Measurements from ENCODE around the gene MEG3.

The MEG3 gene

GRCh38 chr14:100898465-100898864 is 72.5 kb downstream of the MEG3 start:
- no peak for DNase-seq (ENCODE audit: low spot score)

DNA sequence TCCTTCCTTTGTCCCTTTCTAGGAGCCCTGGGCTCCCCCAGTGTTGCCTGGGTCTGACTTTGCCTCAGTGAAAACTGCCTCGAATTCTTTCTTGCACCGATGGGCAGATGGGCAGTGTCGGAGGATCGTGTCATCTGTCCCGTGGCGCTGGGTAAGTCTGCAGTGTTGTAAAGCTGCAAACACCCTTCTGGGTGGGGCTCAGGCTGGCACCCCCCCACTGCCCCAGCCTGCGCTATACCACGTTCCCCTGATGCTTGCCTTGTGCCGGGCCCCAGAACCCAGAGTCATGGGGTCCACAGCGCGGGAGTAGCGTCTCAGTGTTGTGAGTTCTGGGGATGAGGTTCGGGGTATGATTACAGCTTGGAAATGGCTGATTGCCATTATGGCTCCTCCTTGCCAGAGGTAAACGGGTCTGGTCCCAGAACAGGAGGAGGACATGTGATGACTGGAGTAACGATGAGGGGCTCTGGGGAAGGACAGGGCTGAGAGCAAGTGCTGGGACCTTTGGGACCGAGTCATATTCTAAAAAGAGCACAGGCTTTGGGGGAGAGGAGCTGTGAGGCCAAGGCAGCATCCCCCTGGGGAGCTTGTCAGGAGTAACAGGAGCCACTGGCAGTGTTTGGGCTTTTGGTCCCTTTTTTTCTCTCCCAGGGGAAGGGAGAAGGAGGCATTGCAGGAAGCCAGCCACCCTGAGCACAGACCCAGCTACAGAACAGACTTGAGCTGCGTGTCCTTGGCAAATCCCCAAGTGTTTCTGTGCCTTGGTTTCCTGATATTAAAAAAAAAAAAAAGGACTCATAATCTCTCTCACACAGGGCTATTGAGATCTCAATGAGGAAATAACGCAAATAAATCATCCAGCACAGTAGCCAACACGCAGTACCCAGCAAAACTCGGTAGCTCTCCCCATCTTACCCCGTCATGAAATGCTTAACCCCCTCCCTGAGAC is 73.3 kb downstream of the MEG3 start:
- no peak for DNase-seq (ENCODE audit: low spot score)

- DNase-seq (ENCODE audit: low spot score) = no peak
Measured at GRCh38 chr14:100899884-100900771, 74.2 kb downstream of the MEG3 start.

DNA sequence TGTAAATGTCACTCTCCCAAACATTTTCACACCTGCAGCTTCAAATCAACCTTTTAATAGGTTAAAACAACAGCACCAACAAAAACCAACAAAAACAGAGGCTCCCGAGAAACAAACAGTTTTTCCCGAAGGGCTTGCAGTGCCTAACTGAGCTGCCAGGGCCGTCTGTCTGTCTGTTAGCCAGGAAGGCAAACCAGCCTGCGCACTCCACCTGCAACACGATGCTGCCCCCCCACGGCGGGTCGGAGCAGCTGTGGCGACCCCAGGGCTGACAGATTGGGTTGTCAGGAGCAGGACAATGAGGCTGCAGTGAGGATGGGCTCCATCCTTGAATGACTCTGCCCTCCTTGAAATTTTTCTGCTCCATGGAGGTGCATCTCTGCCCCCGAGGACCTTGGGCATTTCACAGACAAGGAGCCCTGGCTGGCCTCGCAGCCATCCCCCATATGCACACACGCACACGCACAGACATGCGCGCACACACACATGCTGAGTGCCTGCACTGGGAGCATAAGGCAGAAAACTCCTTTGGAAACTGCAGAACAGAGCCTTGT is 75.0 kb downstream of the MEG3 start:
- no peak for DNase-seq (ENCODE audit: low spot score)

DNA sequence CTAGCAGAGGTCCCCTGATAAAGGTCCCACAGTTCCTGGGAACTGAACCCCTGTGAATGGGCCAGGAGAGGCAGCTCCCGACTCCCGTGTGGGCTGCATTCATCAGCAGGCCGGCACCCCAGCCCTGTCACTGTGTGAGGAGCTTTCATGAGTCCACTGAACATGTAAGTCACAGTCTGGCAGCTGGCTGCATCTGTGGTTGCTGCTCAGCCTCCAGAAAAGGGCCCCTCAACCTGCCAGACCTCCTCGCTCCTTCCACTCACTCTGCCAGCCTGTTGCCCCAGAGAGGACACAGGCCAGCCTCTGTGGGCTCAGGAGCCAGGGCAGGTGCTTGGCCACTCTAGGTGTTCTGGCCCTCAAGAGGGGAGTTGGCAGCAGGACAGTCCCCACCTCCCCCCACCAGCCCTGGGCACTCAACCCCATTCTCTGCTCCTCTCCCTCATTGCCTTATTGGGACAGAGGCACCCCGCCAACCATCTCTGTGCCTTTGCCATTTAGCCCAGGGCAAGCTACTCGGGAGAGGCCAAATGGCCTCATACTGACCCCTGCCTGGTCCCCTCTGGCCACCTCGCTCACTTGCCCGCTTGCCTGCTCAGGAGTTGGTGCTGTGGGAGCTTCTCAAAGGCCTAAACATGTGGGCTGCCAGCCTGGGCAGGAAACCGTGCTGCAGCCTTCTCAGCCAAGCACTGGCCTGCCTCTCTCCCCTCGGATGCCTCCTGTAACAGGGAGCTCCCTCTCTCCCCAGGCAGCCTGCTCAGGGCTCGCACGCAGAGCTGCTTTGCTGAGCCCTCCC is 75.7 kb downstream of the MEG3 start:
- no peak for DNase-seq (ENCODE audit: low spot score)

DNA sequence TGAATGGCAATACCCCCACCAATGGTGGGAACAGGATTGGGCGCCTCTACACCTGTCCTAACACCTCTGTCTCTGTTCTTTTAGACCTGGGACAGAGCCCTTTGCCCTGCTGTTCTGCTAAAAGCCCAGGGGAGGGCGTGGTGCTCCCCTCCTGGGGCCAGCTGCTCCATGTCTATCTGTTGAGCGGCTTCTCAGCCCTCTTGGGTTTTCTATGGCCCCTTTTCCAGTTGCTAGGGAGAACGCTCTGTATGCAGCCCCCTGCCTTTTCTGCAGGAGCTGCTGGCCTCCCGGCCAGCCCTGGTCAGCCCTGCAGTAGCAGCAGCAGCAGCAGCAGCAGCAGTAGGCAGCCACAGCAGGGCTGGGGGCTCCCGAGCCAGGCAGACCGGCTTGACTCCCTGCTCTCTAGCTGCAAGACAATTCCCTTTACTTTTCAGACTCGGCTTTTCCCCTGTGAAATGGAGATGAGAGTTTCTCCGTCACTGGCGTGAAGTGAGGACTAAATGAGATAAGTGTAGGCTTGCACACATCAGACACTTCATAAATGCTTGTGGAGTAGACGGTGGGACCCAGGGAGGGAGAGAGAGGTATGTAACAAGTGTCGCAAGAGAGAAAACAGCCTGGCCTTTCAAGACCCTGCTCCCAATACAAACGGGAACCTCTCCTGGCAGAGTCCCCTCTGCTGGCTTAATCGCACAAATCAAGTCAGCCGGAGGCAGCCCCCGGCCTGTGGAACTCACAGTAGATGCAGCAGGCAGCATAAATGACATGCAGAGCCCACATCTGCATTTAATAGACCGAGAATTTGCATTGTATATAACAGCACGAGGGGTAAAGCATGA is 76.6 kb downstream of the MEG3 start:
- DNase-seq (ENCODE audit: low spot score) = no peak

- no peak for DNase-seq (ENCODE audit: low spot score)
Measured at GRCh38 chr14:100903134-100903468, 77.2 kb downstream of the MEG3 start.

- no peak for DNase-seq (ENCODE audit: low spot score)
Measured at GRCh38 chr14:100903672-100904185, 77.8 kb downstream of the MEG3 start, which contains the start of gene RTL1. TSS of gene RTL1 (minus strand) at chr14:100903722. CDS start at chr14:100884788, 18,934 bp downstream.

DNA sequence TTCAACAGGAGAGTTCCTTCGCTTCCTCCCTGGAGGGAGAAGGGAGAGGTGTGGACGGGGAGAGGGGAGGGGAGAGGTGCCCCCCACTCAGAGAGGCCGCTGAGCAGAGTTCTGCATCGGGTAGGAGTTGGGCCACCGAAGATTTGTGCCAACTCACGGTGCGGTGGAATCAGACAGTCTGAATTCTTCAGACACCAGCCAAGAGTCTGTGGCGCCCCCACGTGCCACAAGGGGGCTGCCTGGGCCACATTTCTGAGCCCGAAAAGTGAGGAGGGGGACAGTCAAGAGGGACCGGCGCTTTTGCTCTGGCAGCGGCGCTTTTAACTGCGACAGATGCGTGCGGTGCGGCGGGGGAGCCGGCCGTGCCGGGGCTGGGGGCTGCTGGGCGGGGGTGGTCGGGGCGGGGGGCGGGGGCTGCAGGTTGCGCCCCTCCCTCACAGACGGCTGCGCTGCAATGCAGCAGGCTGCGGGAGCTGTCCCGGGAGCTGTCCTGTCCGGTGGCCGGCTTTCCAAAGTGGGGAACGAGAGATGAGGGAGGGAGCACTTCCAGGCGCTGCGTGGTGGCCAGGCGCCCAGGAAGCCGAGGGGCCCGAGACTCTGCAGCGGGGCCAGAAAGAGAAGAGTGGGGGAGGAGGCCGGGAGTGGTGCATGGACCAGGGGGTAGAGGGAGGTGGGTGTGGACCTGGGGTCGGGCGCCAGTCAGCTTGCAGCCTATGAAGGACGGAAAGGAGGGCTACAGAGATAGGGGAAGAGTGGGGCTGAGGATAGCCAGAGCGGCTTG is 78.6 kb downstream of the MEG3 start:
- DNase-seq (ENCODE audit: low spot score) = no peak

DNA sequence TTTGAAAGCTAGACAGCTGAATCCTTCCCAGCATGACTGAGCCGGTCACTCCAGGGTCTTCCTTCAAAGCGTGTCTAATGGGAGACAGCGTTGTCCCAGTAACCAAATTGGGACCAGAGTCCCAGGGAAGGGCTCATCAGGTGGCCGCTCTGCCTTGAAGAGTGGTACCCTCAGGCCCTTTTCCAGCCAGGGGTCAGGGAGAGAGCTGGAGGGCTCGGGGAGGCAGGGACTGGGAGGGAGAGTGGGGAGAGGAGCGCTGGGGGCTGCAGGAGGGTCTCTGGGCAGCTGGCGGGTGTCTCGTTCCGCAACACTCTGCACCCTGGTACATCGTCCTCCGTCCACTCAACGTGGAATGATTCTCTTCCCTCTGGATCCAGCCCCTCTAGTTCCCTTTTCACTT is 79.2 kb downstream of the MEG3 start:
- DNase-seq (ENCODE audit: low spot score) = no peak

GRCh38 chr14:100906420-100906819 is 80.5 kb downstream of the MEG3 start:
- no peak for DNase-seq (ENCODE audit: low spot score)

GRCh38 chr14:100907240-100907639 is 81.3 kb downstream of the MEG3 start:
- no peak for DNase-seq (ENCODE audit: low spot score)

DNA sequence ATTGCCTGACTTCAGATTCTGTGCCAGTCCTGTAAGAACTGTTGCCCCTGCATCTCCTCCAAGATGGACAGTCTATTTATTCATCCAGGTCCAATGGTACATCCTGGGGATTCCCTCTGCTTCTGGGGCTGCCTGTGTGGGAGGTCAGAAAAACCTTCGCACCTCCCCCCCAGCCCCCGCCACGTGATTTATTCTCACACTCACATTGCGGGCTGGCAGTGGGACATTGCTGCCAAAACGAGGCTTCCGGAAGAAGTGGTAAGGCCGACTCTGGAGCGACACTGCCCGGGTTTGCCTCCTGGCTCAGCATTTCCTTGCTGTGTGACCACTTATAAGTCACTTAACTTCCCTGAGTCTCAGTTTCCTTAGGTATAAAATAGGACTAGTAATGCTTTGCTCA is 83.5 kb downstream of the MEG3 start:
- no peak for DNase-seq (ENCODE audit: low spot score)
